Activated CD4-positive, alpha-beta memory T cell treated with anti-CD3 and anti-CD28 coated beads, Interleukin-2, amount 10 ng/mL, durations not matched to agents 7 days and 5 days (primary cell): ENCODE results near the gene LRFN5. TPM values are rescaled to one million over a fixed set of nuclear protein-coding genes. Genes with fewer than 3 reads are reported as not detected.
"Not testable (repeated sequence)": the region's sequence is repeated elsewhere in the genome, so short reads cannot be mapped to it uniquely, and the experiment has no call there.

Experiments used
- CTCF ChIA-PET: fragments of 350-600 bp; sonication (Branson Sonifier 250); formaldehyde crosslinking; loops from one replicate; lab custom pipeline; 2021; ENCODE audit warnings: antibody characterized with exemption, inconsistent platforms; lab: Charles Lee
- POLR2A ChIA-PET: fragments of 350-600 bp; sonication (Branson Sonifier 250); formaldehyde crosslinking; loops from one replicate; lab custom pipeline; 2021; ENCODE audit warnings: antibody characterized with exemption; lab: Charles Lee
- DNase-seq: peaks from one replicate; pipeline ENCODE4 v3.0.0-alpha.2; 2020
- H3K27ac Mint-ChIP-seq: one replicate; pipeline ENCODE4 v1.8.0; 2021; ENCODE audit warnings: mild to moderate bottlenecking, mixed read lengths
- H3K27me3 Mint-ChIP-seq: one replicate; pipeline ENCODE4 v1.8.0; 2021; ENCODE audit warnings: mixed read lengths
- H3K36me3 Mint-ChIP-seq: one replicate; pipeline ENCODE4 v1.8.0; 2021; ENCODE audit warnings: low read depth, mixed read lengths
- H3K4me1 Mint-ChIP-seq: one replicate; pipeline ENCODE4 v1.8.0; 2021; ENCODE audit warnings: mixed read lengths
- H3K4me3 Mint-ChIP-seq: one replicate; pipeline ENCODE4 v1.8.0; 2021; ENCODE audit warnings: mild to moderate bottlenecking, mixed read lengths
- H3K9me3 Mint-ChIP-seq: one replicate; pipeline ENCODE4 v1.8.0; 2021; ENCODE audit warnings: mixed read lengths
- total RNA-seq, 2 experiments: library from RNA; stranded (reverse); gene quantifications; one replicate each; pipeline ENCODE4 v1.2.3, GENCODE V29; 2021

Gene LRFN5
- not detected for total RNA-seq

- Mint-ChIP-seq H3K4me1 (peaks cover 22% of the 10 kb centered on the region), H3K36me3 (no peaks in the 10 kb centered on the region), H3K4me3 (peak within 1 kb of the TSS; percentile 30), H3K9me3 (no peaks in the 10 kb centered on the region), H3K27ac (no peak within 1 kb of the TSS), H3K27me3 (peaks cover 75% of the 10 kb centered on the region)
- DNase-seq = no peak
- ChIA-PET POLR2A (interaction anchor here (0.6 kb wide), 1 partner anchor 1407 kb away, joined by 3 read pairs; no protein-coding TSS in a partner anchor), CTCF (no interaction called here)
These were observed at the start of gene LRFN5 for GRCh38 chr14:41606532-41607303. Gene LRFN5 (plus strand): TSS chr14:41606876.

GRCh38 chr14:41558490-41558889 is 48.2 kb upstream of the LRFN5 start:
- Mint-ChIP-seq H3K4me1 (no peaks in the 10 kb centered on the region), H3K27ac (no peak overlapping the region), H3K27me3 (no peaks in the 10 kb centered on the region), H3K9me3 (no peaks in the 10 kb centered on the region), H3K4me3 (no peak overlapping the region), H3K36me3 (no peaks in the 10 kb centered on the region)
- DNase-seq = no peak
- ChIA-PET POLR2A (no interaction called here), CTCF (no interaction called here)

- H3K4me1 Mint-ChIP-seq, H3K36me3 Mint-ChIP-seq, H3K4me3 Mint-ChIP-seq, H3K9me3 Mint-ChIP-seq, H3K27me3 Mint-ChIP-seq, DNase-seq, POLR2A ChIA-PET, H3K27ac Mint-ChIP-seq, CTCF ChIA-PET: not testable (repeated sequence)
These were observed 39.8 kb upstream of the LRFN5 start for GRCh38 chr14:41566864-41567263.

- H3K4me1 Mint-ChIP-seq = no peaks in the 10 kb centered on the region
- DNase-seq = no peak
- H3K36me3 Mint-ChIP-seq = no peaks in the 10 kb centered on the region
- POLR2A ChIA-PET = no interaction called here
- CTCF ChIA-PET = no interaction called here
- peaks cover 2% of the 10 kb centered on the region for H3K9me3 Mint-ChIP-seq
- H3K4me3 Mint-ChIP-seq = no peak overlapping the region
- H3K27ac Mint-ChIP-seq = no peak overlapping the region
- H3K27me3 Mint-ChIP-seq = no peaks in the 10 kb centered on the region
These were observed 37.7 kb upstream of the LRFN5 start for GRCh38 chr14:41568979-41569378.

GRCh38 chr14:41570415-41571155 is 36.1 kb upstream of the LRFN5 start:
- ChIA-PET CTCF (no interaction called here), POLR2A (no interaction called here)
- H3K36me3 Mint-ChIP-seq = no peaks in the 10 kb centered on the region
- H3K4me3 Mint-ChIP-seq = no peak overlapping the region
- H3K9me3 Mint-ChIP-seq = peaks cover 2% of the 10 kb centered on the region
- H3K27me3 Mint-ChIP-seq = no peaks in the 10 kb centered on the region
- no peak overlapping the region for H3K27ac Mint-ChIP-seq
- no peak for DNase-seq
- no peaks in the 10 kb centered on the region for H3K4me1 Mint-ChIP-seq

- H3K36me3 Mint-ChIP-seq = no peaks in the 10 kb centered on the region
- H3K4me1 Mint-ChIP-seq = no peaks in the 10 kb centered on the region
- ChIA-PET CTCF (no interaction called here), POLR2A (no interaction called here)
- H3K27me3 Mint-ChIP-seq = no peaks in the 10 kb centered on the region
- no peak for DNase-seq
- H3K4me3 Mint-ChIP-seq = no peak overlapping the region
- H3K9me3 Mint-ChIP-seq = no peaks in the 10 kb centered on the region
- no peak overlapping the region for H3K27ac Mint-ChIP-seq
These were observed 20.4 kb upstream of the LRFN5 start for GRCh38 chr14:41586237-41586636.

GRCh38 chr14:41597647-41598046 is 9.0 kb upstream of the LRFN5 start:
- Mint-ChIP-seq H3K36me3 (no peaks in the 10 kb centered on the region), H3K27ac (no peak overlapping the region), H3K4me1 (no peaks in the 10 kb centered on the region), H3K9me3 (no peaks in the 10 kb centered on the region), H3K4me3 (no peak overlapping the region), H3K27me3 (no peaks in the 10 kb centered on the region)
- POLR2A ChIA-PET = no interaction called here
- no peak for DNase-seq
- CTCF ChIA-PET = no interaction called here

- H3K27ac Mint-ChIP-seq, H3K9me3 Mint-ChIP-seq, DNase-seq, H3K36me3 Mint-ChIP-seq, POLR2A ChIA-PET, H3K4me3 Mint-ChIP-seq, H3K4me1 Mint-ChIP-seq: not testable (repeated sequence)
- H3K27me3 Mint-ChIP-seq = peaks cover 12% of the 10 kb centered on the region
- CTCF ChIA-PET = interaction anchor here (1.0 to 1.2 kb wide), 2 partner anchors 9 to 21 kb away, joined by 3 to 4 read pairs; no protein-coding TSS in a partner anchor
These were observed 6.8 kb upstream of the LRFN5 start for GRCh38 chr14:41599805-41600385.

GRCh38 chr14:41604721-41605531 is 1.8 kb upstream of the LRFN5 start:
- DNase-seq = no peak
- Mint-ChIP-seq H3K4me3 (no peak overlapping the region), H3K36me3 (no peaks in the 10 kb centered on the region), H3K4me1 (peaks cover 22% of the 10 kb centered on the region), H3K9me3 (no peaks in the 10 kb centered on the region), H3K27me3 (peaks cover 59% of the 10 kb centered on the region), H3K27ac (no peak overlapping the region)
- CTCF ChIA-PET = no interaction called here
- POLR2A ChIA-PET = no interaction called here

- no peak for DNase-seq
- ChIA-PET CTCF (no interaction called here), POLR2A (no interaction called here)
- Mint-ChIP-seq H3K36me3 (no peaks in the 10 kb centered on the region), H3K27me3 (peaks cover 66% of the 10 kb centered on the region), H3K4me3 (no peak overlapping the region), H3K4me1 (peaks cover 22% of the 10 kb centered on the region), H3K27ac (no peak overlapping the region), H3K9me3 (no peaks in the 10 kb centered on the region)
These were observed 960 bp upstream of the LRFN5 start for GRCh38 chr14:41605550-41606281.

- H3K27me3 Mint-ChIP-seq = peaks cover 71% of the 10 kb centered on the region
- H3K4me3 Mint-ChIP-seq = no peak overlapping the region
- H3K36me3 Mint-ChIP-seq = no peaks in the 10 kb centered on the region
- no peak for DNase-seq
- H3K27ac Mint-ChIP-seq = no peak overlapping the region
- H3K9me3 Mint-ChIP-seq = no peaks in the 10 kb centered on the region
- ChIA-PET CTCF (no interaction called here), POLR2A (interaction anchor here (0.6 kb wide), 1 partner anchor 1407 kb away, joined by 3 read pairs; no protein-coding TSS in a partner anchor)
- H3K4me1 Mint-ChIP-seq = peaks cover 22% of the 10 kb centered on the region
These were observed 469 bp upstream of the LRFN5 start for GRCh38 chr14:41606282-41606531.

GRCh38 chr14:41607304-41607775 is 664 bp downstream of the LRFN5 start:
- H3K27ac Mint-ChIP-seq = no peak overlapping the region
- ChIA-PET CTCF (no interaction called here), POLR2A (no interaction called here)

More at GRCh38 chr14:41607304-41607775, 664 bp downstream of the LRFN5 start:
- Mint-ChIP-seq H3K9me3 (no peaks in the 10 kb centered on the region), H3K4me3 (peak overlapping the region; percentile 30), H3K36me3 (no peaks in the 10 kb centered on the region), H3K4me1 (peaks cover 22% of the 10 kb centered on the region), H3K27me3 (peaks cover 77% of the 10 kb centered on the region)
- DNase-seq = no peak
